GM20000 (cell line): ENCODE results near the gene PLCH1.

Experiments
- DNase-seq: peaks from one replicate; pipeline ENCODE4 v3.0.0; 2012; ENCODE audit warnings: low spot score
- TF ChIP-seq, protein P1 (sequence below): IDR thresholded peaks from 2 replicates; pipeline ENCODE4 v1.5.1; 2012; ENCODE audit warnings: mild to moderate bottlenecking, control low read depth; ENCODE audit errors: extremely low read depth, missing control alignments

The PLCH1 gene

DNA sequence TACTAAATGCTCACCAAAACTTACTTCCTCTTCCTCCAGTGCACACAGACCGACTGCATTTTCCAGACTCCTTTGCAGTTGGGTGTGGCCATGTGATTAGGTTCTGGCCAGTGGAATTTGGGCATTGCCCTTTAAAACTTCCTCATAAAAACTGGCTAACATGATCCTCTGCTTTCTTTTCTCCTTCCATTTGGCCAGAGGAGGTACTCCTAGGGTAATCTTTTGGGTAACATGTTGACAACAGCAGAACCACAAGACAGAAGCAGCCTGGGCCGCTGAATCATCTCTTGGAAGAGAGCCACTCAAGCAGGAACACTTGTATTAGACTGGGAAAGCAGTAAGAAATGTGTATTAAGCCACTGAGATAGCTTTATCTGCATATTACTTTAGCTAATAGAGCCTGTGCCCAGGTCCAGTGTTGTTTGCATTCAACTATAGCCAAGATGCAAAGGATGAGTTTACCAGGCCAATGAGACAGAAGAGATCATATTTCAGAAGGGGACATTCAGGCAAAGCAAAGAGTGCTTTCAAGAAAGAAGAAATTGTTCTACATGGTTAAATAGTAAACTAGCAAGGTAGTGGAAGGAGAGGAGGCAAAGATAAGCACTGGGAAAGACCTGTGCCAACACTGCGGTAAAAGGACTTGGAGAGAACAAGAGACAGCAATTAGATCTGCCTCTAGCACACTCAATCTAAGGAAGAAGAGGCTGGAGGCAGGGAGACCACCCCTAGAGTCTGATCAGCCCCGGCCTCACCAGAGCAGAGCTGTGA, 79.8 kb downstream of the PLCH1 start:
- TF ChIP-seq, protein P1, sequence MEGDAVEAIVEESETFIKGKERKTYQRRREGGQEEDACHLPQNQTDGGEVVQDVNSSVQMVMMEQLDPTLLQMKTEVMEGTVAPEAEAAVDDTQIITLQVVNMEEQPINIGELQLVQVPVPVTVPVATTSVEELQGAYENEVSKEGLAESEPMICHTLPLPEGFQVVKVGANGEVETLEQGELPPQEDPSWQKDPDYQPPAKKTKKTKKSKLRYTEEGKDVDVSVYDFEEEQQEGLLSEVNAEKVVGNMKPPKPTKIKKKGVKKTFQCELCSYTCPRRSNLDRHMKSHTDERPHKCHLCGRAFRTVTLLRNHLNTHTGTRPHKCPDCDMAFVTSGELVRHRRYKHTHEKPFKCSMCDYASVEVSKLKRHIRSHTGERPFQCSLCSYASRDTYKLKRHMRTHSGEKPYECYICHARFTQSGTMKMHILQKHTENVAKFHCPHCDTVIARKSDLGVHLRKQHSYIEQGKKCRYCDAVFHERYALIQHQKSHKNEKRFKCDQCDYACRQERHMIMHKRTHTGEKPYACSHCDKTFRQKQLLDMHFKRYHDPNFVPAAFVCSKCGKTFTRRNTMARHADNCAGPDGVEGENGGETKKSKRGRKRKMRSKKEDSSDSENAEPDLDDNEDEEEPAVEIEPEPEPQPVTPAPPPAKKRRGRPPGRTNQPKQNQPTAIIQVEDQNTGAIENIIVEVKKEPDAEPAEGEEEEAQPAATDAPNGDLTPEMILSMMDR, result no peak
- DNase-seq, result no peak

DNA sequence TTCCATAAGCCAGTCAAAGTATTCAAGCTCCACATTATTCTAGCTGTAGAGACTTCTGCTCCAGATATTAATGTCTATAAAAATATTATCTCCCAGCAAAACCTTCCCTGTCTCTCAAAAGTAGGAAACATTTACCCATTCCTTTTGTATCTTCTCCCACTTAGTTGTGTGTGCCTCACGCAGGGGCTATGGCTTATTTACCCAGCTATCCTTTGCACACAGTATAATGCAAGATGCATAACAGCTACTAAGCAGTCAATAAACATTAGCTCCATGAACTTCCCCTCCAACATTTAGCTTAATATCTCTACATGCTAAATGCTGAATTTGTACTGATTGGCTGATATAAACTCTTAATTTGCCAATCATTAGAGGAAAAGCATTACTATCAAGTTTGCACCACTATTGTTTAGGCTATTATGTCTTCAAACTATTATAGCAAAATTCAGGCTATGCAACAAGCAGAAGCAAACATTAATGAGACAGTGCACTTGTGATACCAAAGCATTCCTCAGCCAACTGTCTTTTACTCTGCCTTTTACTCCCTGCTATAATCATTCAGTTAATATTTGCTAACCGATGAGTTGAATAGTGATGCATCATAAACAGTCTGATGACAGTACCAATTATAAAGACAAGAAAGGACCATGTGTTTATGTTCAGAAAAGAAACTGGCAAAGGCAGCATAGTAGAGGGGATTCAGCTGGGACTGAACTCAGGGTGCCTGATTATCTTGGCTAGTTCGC, 81.2 kb downstream of the PLCH1 start:
- no peak for DNase-seq
- TF ChIP-seq, protein P1, result no peak

DNA sequence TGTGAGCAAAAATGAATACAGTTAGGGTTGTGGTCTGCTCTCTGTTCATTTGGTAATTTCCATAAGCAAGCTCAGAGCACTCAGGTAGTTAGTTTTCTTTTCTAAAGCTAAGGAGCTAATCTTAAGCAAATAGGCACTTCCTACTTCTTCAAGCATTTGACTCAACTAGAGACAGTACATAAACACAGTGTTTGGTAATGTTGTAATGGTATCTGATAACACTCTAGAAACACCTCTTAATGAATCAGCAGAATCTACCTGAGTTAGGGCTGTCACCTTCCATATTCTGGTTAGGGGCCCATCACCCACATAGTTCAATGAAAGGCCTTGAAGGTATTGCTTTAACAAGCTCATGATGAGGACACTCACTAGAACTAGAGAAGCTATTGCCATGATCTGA, 83.1 kb downstream of the PLCH1 start:
- TF ChIP-seq, protein P1, result no peak
- DNase-seq, result no peak

DNA sequence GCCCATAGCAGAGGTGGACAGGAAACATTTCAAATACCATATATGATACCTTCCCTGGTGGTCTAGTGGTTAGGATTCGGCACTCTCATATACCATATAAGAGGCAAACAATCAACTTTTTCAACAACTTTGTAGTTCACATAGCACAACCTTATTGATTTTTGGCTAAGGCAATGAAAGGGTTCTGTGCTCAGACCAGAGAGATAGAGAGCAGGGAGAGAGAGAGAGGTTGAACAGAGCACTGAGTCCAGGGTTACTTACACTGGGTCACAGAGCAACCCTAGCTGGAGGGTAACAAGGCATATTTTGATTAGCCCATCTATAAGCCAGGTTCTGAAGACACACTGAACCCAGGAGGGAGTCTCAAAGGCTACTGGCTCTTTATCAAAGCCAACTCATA, 83.8 kb downstream of the PLCH1 start:
- DNase-seq, result no peak
- TF ChIP-seq, protein P1, result no peak

DNA sequence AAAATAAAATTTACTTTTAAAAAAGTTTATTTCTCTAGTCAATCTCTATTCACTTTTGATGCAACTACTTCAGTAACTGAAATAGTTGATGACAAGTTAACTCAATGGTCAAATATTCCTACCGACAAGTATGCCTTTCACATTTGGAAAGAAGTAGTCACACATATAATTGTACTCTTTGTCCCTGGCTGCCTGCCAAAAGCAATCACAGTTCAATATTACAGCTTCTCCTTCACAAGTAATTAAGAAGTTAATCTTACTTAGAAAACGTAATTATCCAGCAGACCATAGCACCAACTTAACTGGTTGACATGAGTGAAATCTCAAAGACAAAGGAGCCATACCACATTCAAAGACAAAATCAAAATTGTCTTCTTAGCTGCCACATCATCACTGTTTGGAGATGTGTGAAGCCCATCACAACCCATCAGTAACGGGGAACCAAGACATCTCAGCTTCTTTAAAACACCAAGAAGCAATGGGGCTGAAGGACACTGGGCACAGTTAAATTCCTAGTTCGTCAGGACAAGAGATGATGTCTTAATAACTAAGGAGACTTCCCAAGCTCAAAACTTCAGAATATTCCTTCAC, 86.1 kb downstream of the PLCH1 start:
- no peak for DNase-seq
- TF ChIP-seq, protein P1, result no peak

DNA sequence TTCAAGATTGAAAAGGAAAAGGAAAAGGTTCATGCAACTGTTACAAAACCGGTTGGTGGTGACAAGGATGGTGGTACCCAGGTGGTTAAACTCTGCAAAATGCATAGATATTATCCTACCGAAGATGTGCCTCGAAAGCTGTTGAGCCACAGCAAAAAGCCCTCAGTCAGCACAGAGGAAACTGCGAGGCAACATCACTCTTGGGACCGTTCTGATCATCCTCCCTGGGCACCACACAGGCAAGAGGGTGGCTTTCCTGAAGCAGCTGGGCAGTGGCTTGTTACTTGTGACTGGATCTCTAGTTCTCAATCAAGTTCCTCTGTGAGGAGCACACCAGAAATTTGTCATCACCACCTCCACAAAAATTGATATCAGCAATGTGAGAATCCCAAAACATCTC, 86.9 kb downstream of the PLCH1 start:
- no peak for DNase-seq
- TF ChIP-seq, protein P1, result no peak

DNA sequence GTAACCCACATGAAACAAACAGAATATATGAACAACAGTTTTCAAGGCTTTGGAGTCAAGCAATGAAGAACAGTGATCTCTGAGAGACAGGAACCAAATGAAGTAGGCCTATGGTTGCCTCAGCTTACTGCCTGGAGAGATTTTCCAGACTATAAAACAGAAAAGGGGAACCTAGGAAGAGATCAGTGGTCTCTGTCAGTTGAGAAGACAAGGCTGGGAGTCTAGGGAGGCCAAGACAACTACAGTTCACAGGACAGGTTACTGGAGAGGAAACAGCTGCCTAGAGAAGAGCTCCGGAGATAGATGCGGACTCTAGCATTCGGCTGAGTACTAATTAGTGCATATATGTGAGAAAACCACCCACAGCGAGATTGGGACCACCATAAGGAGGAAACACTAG, 87.7 kb downstream of the PLCH1 start:
- no peak for DNase-seq
- TF ChIP-seq, protein P1, result no peak
